Measurements from ENCODE around the gene AATF. TPM values are rescaled to one million over a fixed set of nuclear protein-coding genes. Genes with fewer than 3 reads are reported as not detected.

The AATF gene
- total and polyA plus RNA-seq, 2 donors (not counting 1 experiment from before 2014, with no cell fraction given): 23.9 to 54.8 TPM

- H3K4me3 ChIP-seq (ENCODE audit: control extremely low read depth in 1 of 5, extremely low read depth in 1 of 5, insufficient read depth in 1 of 5, low read depth in 2 of 5, low read length in 4 of 5): no peak overlapping the region
- peaks cover 40% of the 10 kb centered on the region for H4K20me1 ChIP-seq (ENCODE audit: control insufficient read depth, insufficient read depth, low read length, poor library complexity, severe bottlenecking)
- H3K4me2 ChIP-seq (replicated peaks; ENCODE audit: low read depth, low read length, poor library complexity, severe bottlenecking): peak overlapping the region; percentile 94
- peaks cover 75% of the 10 kb centered on the region for H3K79me2 ChIP-seq (ENCODE audit: control insufficient read depth, insufficient read depth, low read length)
- H3K36me3 ChIP-seq (replicated peaks in 1 of 2; ENCODE audit: control extremely low read depth in 1 of 2, control insufficient read depth in 1 of 2, extremely low read depth in 1 of 2, insufficient read depth in 2 of 2, low read length in 1 of 2): peaks cover 0 to 55% of the 10 kb centered on the region in 2 experiments
- peaks cover 0 to 4% (median 0%) of the 10 kb centered on the region in 3 donors for H3K9me3 ChIP-seq (ENCODE audit: control extremely low read depth in 1 of 3, control insufficient read depth in 2 of 3, insufficient read depth in 1 of 3, low read length in 2 of 3)
- ATAC-seq (ENCODE audit: low read depth): no peak
- no CpG with 5 or more reads among the region's 5 CpGs for WGBS (ENCODE audit: insufficient coverage)
- ChIA-PET CTCF (interaction anchor here (0.6 kb wide), 1 partner anchor 1395 kb away, joined by 3 read pairs; no protein-coding TSS in a partner anchor), POLR2A (no interaction called here)
- peaks cover 50% of the 10 kb centered on the region for H3K4me1 Mint-ChIP-seq
- H2AFZ ChIP-seq (ENCODE audit: insufficient read depth, low read depth, low read length, poor library complexity, severe bottlenecking): no peak overlapping the region
- H3K4me1 ChIP-seq (ENCODE audit: control insufficient read depth in 2 of 2, insufficient read depth in 2 of 2, low read length in 2 of 2): peaks cover 25 to 34% of the 10 kb centered on the region in 2 donors
- no peaks in the 10 kb centered on the region for H3K9me3 Mint-ChIP-seq (ENCODE audit: insufficient read depth)
- intact Hi-C loops (cut with micrococcal nuclease): no loop called here
- H3K27me3 Mint-ChIP-seq: peaks cover 13% of the 10 kb centered on the region
- no peak for DNase-seq
- no peak overlapping the region for H3K9ac ChIP-seq (ENCODE audit: low read length)
- H3K27me3 ChIP-seq (replicated peaks in 1 of 4; ENCODE audit: control extremely low read depth in 1 of 4, control insufficient read depth in 3 of 4, insufficient read depth in 4 of 4, low read length in 3 of 4): peaks cover 0 to 19% (median 15%) of the 10 kb centered on the region in 4 experiments
- TF ChIP-seq CTCF (IDR thresholded peaks at IDR 0.05): no peak
- TF ChIP-seq EZH2 (IDR thresholded peaks at IDR 0.05; ENCODE audit: borderline replicate concordance, insufficient read depth, low read depth, low read length, poor library complexity, severe bottlenecking): no peak
- H3K27ac ChIP-seq (ENCODE audit: low read length in 2 of 2): no peak overlapping the region
- H3K27ac Mint-ChIP-seq: no peak overlapping the region
- H3K4me3 Mint-ChIP-seq: peak overlapping the region; percentile 96
These were observed 2.5 kb downstream of the AATF start for GRCh38 chr17:36951084-36951789.

GRCh38 chr17:36971508-36971907 is 22.8 kb downstream of the AATF start:
- CTCF ChIA-PET: no interaction called here

More at GRCh38 chr17:36971508-36971907, 22.8 kb downstream of the AATF start:
- Histone ChIP-seq H3K36me3 (replicated peaks in 1 of 2; ENCODE audit: control extremely low read depth in 1 of 2, control insufficient read depth in 1 of 2, extremely low read depth in 1 of 2, insufficient read depth in 2 of 2, low read length in 1 of 2) (peaks cover 10 to 14% of the 10 kb centered on the region in 2 experiments), H3K9ac (ENCODE audit: low read length) (no peak overlapping the region), H2AFZ (ENCODE audit: insufficient read depth, low read depth, low read length, poor library complexity, severe bottlenecking) (no peak overlapping the region), H3K27ac (ENCODE audit: low read length in 2 of 2) (no peak overlapping the region), H3K4me3 (ENCODE audit: control extremely low read depth in 1 of 5, extremely low read depth in 1 of 5, insufficient read depth in 1 of 5, low read depth in 2 of 5, low read length in 4 of 5) (no peak overlapping the region), H3K4me2 (replicated peaks; ENCODE audit: low read depth, low read length, poor library complexity, severe bottlenecking) (no peak overlapping the region), H3K27me3 (replicated peaks in 1 of 4; ENCODE audit: control extremely low read depth in 1 of 4, control insufficient read depth in 3 of 4, insufficient read depth in 4 of 4, low read length in 3 of 4) (no peaks in the 10 kb centered on the region), H3K79me2 (ENCODE audit: control insufficient read depth, insufficient read depth, low read length) (peaks cover 64% of the 10 kb centered on the region), H4K20me1 (ENCODE audit: control insufficient read depth, insufficient read depth, low read length, poor library complexity, severe bottlenecking) (peaks cover 48% of the 10 kb centered on the region), H3K4me1 (ENCODE audit: control insufficient read depth in 2 of 2, insufficient read depth in 2 of 2, low read length in 2 of 2) (no peaks in the 10 kb centered on the region), H3K9me3 (ENCODE audit: control extremely low read depth in 1 of 3, control insufficient read depth in 2 of 3, insufficient read depth in 1 of 3, low read length in 2 of 3) (no peaks in the 10 kb centered on the region)
- H3K27ac Mint-ChIP-seq: no peak overlapping the region
- no peaks in the 10 kb centered on the region for H3K9me3 Mint-ChIP-seq (ENCODE audit: insufficient read depth)
- DNase-seq (no peak), ATAC-seq (ENCODE audit: low read depth) (no peak)
- no peaks in the 10 kb centered on the region for H3K27me3 Mint-ChIP-seq
- no peak overlapping the region for H3K4me3 Mint-ChIP-seq
- intact Hi-C loops (cut with micrococcal nuclease): no loop called here
- 100% methylated on average over 1 of the region's 4 CpGs for WGBS (ENCODE audit: insufficient coverage)
- no peak for TF ChIP-seq CTCF (IDR thresholded peaks at IDR 0.05)
- TF ChIP-seq EZH2 (IDR thresholded peaks at IDR 0.05; ENCODE audit: borderline replicate concordance, insufficient read depth, low read depth, low read length, poor library complexity, severe bottlenecking): no peak
- POLR2A ChIA-PET: no interaction called here
- peaks cover 22% of the 10 kb centered on the region for H3K4me1 Mint-ChIP-seq

All from B cell (primary cell).